PC-9 (cell line): ENCODE data around the gene ITGB1BP2.

Experiments used
- CTCF ChIP-seq: fragments of 200-600 bp; sonication (generic); conservative IDR thresholded peaks from 2 replicates; pipeline ENCODE4 v1.6.1; 2017; ENCODE audit warnings: mixed run types, antibody characterized with exemption, mild to moderate bottlenecking, moderate library complexity
- EZH2 ChIP-seq: fragments of 200-600 bp; sonication (generic); IDR thresholded peaks from 2 replicates; pipeline ENCODE4 v1.8.0; 2017; ENCODE audit warnings: antibody characterized with exemption, low read depth

- TF ChIP-seq CTCF (no peak), EZH2 (no peak)
These were observed 10.2 kb upstream of the ITGB1BP2 start for GRCh38 chrX:71291381-71291780.
